Measurements from ENCODE around the gene GABARAP.

The GABARAP gene

GRCh38 chr17:7237266-7237760 lies 4.9 kb downstream of the GABARAP start:
- H3K27ac ChIP-seq: peak overlapping the region; percentile 98

GRCh38 chr17:7236808-7237207 lies 5.4 kb downstream of the GABARAP start:
- H3K27ac ChIP-seq: no peak overlapping the region
- no peak for TF ChIP-seq CTCF (conservative IDR thresholded peaks at IDR 0.05)
- TF ChIP-seq ZFX (IDR thresholded peaks at IDR 0.05): no peak

More at GRCh38 chr17:7237266-7237760, 4.9 kb downstream of the GABARAP start:
- TF ChIP-seq ZFX (IDR thresholded peaks at IDR 0.05) (no peak), CTCF (conservative IDR thresholded peaks at IDR 0.05) (no peak)

- peak overlapping the region; percentile 89; the same call in 1 of the 2 replicates for H3K27ac ChIP-seq
- TF ChIP-seq ZFX (IDR thresholded peaks at IDR 0.05): no peak
- no peak for TF ChIP-seq CTCF (conservative IDR thresholded peaks at IDR 0.05)
Measured at GRCh38 chr17:7235693-7236665, 6.3 kb downstream of the GABARAP start.

GRCh38 chr17:7234083-7234951 lies 7.9 kb downstream of the GABARAP start, which contains the start of gene DVL2:
Gene DVL2, minus strand, starts transcription at chr17:7234517. Its CDS starts 255 bp downstream, at chr17:7234262.
- TF ChIP-seq CTCF (conservative IDR thresholded peaks at IDR 0.05): no peak
- peak; percentile 36; the same call in 1 of the 2 replicates for TF ChIP-seq ZFX (IDR thresholded peaks at IDR 0.05)
- H3K27ac ChIP-seq: peak within 1 kb of the TSS; percentile 89

- peak overlapping the region; percentile 89 for H3K27ac ChIP-seq
- TF ChIP-seq CTCF (conservative IDR thresholded peaks at IDR 0.05) (no peak), ZFX (IDR thresholded peaks at IDR 0.05) (no peak)
Measured at GRCh38 chr17:7233701-7234082, 8.6 kb downstream of the GABARAP start.

- H3K27ac ChIP-seq: no peak overlapping the region
- TF ChIP-seq ZFX (IDR thresholded peaks at IDR 0.05) (no peak), CTCF (conservative IDR thresholded peaks at IDR 0.05) (no peak)
Measured at GRCh38 chr17:7232114-7232513, 10.1 kb downstream of the GABARAP start.
